Measurements from ENCODE around the gene DAZAP1.
A peak's percentile ranks its signal among the peaks of the same experiment; 100 is the strongest.
"Not testable (repeated sequence)": the region's sequence is repeated elsewhere in the genome, so short reads cannot be mapped to it uniquely, and the experiment has no call there.

DAZAP1 gene

DNA sequence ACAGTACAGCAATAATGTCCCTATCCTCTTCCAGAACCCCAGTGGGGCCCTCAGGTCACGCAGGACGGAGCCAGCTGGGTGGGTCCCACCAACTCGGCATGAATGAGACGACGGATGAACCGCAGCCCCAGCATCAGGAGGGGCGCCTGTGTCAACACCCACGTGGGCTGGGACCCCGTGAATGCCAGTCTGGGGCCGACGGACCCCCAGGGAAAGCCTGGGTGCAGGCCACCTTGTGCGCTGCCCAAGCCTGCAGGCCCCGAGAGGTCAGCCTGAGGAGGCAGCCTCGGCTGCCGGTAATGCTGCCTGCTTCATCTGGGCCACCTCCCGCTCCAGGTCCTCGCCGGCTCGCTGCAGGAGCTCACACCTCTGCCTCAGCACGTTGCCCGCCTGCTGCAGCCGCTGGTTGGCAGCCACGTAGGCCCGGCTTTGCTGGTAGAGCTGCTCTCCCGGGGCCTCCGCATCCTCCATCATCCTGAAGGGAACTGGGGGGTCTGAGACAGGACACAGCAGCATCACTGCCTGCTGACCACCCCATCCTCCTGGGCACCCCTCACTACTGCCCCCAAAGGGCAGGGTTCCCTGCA lies 67.5 kb downstream of the DAZAP1 start:
- DNase-seq = no peak

DNA sequence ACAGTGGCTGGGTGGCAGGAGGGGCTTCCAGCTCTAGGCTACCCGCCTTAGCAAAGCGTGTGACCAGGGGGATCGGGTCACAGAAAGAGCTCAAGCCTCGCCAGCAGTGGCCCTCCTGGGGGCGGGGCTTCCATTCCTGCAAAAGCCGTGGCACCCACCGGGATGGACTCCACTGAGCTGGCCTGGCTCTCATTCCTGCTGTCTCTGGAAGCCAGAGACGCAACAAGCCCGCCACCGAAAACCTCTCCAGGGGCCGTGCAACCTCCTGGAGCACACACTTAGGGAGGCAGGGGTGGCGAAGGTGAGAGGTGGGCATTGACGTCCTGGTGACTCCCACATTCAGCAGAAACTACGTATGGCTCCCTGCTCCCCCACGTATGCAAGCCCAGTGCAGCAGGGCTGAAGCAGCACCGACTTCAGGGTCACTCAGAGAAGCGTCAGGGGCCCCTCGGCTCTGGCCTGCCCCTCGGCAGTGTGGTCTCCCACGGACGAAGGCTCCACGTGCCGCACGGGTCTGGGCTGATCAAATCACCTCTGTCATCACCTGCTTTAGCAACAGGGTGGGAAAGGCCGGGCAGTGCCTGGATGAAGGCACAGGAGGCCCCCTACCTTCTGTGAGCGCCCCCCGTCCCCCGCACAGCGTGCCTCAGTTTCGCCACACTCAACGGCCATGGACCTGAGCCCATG lies 68.5 kb downstream of the DAZAP1 start:
- no peak for DNase-seq

DNA sequence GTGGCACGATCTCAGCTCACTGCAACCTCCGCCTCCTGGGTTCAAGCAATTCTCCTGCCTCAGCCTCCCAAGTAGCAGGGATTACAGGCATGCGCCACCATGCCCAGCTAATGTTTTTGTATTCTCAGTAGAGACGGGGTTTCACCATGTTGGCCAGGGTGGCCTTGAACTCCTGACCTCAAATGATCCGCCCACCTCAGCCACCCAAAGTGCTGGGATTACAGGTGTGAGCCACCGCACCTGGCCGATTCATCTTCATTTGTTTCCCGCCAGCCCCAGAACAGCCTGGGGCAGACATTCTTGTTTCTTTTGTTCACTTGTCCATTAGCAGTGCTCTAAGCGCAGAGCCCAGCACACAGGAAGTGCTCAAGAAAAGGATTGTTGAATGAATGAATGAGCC lies 69.7 kb downstream of the DAZAP1 start:
- not testable (repeated sequence) for DNase-seq

DNA sequence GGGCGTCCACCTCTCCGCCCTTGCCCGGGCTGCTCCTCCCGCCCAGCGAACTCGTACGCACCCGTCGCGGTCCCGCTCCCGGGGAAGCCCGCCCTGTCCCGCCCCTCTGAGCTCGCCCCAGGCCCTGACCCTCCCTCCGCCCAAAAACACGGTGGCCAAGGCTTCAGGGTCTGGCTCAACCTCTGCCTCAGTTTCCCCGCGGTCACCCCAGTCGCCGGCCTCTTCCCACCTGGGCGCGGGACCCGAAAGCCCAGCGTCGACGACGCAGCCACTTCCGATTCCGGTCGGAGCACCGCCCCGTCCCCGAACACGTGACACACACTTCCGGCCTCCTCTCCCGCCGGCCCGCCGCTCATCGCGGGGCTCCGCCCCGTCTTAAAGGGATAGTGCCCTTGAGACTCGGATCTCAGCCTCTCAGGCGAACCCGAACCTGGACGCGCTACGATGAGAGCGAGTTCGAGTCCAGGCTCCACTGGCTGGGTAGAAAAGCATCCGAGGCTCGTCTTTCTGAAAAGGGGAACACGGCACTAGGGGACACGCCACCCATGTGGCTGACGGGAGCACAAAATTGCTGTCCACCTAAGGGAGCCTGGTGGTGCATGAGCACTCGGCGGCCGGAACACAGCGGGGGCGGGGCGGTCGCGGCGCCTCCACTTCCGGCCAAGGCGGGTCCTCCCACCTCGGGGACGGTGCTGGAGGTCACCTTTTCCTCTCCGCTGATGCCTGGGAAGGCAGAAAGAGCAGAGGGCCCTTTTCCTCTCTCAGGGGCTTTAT lies 71.7 kb downstream of the DAZAP1 start, which contains the start of gene C19orf25:
Gene C19orf25, minus strand, starts transcription at position 282 of the 774 bp plus-strand sequence. CDS start 312 bp downstream, outside the sequence.
- DNase-seq = peak; percentile 96

DNA sequence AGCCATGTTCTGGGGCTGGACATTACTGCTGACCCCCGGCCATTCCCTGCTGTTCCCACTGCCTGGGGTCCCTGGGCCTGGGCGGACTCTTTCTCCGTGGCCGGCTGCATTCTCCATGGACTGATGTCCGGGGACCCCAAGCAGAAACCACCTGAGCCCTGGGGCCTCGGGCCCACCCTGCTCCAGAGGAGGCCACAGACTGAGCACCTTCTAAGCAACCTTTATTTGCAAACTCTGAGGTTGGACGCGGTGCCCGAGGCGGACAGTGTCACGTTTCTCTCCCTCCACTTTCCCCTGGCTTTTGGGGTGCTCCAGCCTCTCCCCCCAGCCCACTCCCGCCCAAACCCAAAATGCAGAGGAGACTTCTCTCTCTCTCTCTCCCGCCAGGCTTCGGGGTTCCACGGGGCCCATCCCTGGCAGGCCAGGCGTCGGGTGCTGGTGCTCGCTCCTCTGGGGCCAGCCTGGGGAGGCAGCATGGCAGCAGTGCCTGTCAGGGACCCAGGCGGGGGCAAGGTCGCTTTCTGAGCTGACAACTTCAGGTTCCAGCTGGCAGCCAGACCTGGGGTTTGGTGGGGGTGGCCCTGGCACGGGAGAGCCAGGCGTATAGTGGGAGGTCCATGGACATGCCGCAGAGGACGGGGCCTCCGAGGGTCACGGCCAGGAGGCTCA lies 74.0 kb downstream of the DAZAP1 start:
- DNase-seq = no peak

DNA sequence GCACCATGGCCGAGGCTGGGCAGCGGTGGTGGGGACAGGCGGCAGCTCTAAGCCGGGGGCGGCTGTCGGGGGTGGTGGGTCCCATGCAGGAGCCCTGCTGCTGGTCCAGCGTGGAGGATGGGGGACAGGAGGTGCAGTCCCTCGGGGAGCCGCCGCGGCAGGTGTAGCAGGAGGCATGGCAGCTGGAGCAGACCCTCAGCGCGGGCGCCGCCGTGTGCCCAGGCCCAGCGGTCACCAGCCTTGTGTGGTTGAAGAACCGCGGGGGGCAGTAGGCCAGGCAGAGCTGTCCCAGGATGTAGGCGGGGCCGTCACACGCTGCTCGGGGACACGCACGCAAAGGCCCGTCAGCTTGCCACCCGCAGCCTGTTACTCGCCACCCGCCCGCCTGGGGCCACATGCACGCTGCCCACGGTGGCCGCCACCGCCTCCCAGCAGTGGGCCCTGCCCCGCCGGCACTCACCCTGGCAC lies 74.5 kb downstream of the DAZAP1 start:
- no peak for DNase-seq

DNA sequence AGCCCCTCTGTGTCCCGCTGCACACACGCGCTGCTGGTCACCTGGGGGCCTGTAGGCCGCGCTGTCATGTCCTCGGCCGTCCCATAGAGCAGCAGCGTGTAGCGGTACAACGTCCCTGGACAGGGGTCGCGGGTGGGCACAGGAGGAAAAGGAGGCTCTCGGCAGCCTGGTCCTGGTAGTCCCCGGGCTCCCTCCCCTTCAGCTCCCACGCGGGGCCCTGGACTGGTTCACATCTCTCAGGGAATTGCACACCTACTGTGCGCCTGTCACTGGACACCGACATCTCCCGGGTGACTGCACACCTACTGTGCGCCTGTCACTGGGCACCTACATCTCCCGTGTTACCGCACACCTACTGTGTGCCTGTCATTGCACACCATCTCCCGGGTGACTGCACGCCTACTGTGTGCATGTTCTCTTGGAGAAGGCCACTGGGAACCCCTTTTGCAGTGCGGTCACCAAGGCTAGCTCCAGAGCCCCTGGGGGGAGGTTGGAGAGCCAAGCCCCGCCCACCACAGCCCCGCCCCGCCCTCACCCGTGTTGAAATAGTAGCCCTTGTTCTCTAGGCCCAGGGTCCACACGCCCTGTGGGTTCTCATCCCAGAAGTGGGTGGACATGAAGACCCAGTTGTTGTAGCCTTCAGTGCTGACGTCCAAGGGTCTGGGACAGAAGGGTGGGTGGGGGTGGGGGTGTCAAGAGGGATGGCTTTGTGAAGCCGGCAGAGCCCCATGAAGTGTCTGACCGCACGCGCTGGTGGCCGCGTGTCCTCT lies 75.2 kb downstream of the DAZAP1 start:
- DNase-seq = no peak

DNA sequence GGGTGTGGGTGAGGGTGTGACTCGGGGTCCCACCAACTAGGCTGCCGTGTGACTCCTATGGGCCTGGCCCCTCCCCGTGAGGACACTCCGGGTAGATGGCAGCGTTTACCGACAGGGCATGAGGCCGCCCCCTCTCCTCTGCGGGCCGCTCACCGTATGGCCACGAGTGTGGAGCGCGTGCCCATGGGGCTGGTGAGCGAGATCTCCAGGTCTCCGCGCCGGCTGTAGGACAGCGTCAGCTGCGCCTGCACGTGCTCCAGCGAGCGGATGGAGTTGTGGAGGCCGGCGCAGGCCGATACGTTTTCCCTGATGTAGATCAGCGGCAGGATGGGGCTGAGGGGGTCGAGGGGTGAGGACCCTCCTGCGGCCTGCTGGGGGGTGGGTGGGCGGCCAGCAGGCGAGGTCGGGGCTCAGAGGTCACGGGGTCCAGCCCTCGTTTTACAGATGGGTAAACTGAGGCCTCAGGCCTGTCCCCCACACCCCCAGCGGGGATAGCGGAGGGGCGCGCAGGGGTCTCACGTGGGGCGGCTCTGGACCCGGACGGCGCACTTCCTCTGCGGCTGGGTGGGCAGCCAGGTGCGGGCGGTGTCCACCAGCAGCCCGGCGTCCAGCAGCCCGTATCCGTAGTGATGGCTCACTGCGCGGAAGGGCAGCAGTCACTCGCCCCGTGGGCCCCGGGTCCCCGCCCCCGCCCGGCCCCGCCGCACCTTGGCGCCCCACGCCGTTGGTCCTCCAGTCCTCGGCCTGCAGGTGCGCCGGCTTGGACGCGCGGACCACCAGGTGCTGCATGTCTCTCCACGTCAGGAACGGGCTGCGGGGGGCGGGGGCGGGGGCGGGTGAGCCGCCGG lies 76.0 kb downstream of the DAZAP1 start:
- no peak for DNase-seq

DNA sequence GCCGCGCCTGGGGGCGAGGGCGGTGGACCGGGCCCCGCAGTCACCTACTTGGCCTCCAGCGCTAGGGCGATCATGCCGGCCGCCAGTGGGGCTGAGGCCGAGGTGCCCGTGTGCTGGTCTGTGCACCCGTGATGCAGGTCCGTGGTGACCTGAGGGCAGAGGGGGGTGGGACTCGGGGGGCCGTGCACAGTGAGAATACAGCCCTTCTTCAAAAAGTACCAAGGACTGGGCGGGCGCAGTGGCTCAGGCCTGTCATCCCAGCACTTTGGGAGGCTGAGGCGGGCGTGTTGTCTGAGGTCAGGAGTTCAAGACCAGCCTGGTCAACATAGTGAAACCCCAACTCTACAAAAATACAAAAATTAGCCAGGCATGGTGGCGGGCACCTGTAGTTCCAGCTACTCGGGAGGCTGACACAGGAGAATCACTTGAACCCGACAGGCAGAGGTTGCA lies 76.6 kb downstream of the DAZAP1 start:
- DNase-seq = no peak

Measured in stimulated activated CD8-positive, alpha-beta memory T cell treated with anti-CD3 and anti-CD28 coated beads, Interleukin-4, amount 100 ng/mL, for 48 hours (primary cell).